ENCODE measurements around the gene TMEM221.

TMEM221 gene

GRCh38 chr19:17473041-17473440, 24.6 kb upstream of the TMEM221 start:
- DNase-seq (ENCODE audit: low read depth): peak; percentile 80

GRCh38 chr19:17471410-17472125, 23.1 kb upstream of the TMEM221 start:
- no peak for DNase-seq (ENCODE audit: low read depth)

GRCh38 chr19:17470068-17470841, 21.8 kb upstream of the TMEM221 start, which contains the start of gene SLC27A1:
Gene SLC27A1, plus strand, starts transcription at chr19:17470524. Its CDS starts 17 bp downstream, at chr19:17470541.
- peak; percentile 100 for DNase-seq (ENCODE audit: low read depth)

- DNase-seq (ENCODE audit: low read depth): peak; percentile 97
Observed at GRCh38 chr19:17469481-17470067, 21.1 kb upstream of the TMEM221 start.

GRCh38 chr19:17469092-17469480, 20.6 kb upstream of the TMEM221 start:
- DNase-seq (ENCODE audit: low read depth): no peak

- DNase-seq (ENCODE audit: low read depth): peak; percentile 50
Observed at GRCh38 chr19:17468302-17469091, 20.0 kb upstream of the TMEM221 start.

- peak; percentile 18 for DNase-seq (ENCODE audit: low read depth)
Observed at GRCh38 chr19:17467471-17468301, 19.2 kb upstream of the TMEM221 start.

- DNase-seq (ENCODE audit: low read depth): no peak
Observed at GRCh38 chr19:17466487-17466850, 18.0 kb upstream of the TMEM221 start.

GRCh38 chr19:17460372-17461230, 12.1 kb upstream of the TMEM221 start, which contains the start of gene NXNL1:
Gene NXNL1, minus strand, starts transcription at chr19:17460926. Its CDS starts 57 bp downstream, at chr19:17460869.
- no peak for DNase-seq (ENCODE audit: low read depth)

GRCh38 chr19:17458970-17459369, 10.5 kb upstream of the TMEM221 start:
- DNase-seq (ENCODE audit: low read depth): no peak

GRCh38 chr19:17457616-17458015, 9.1 kb upstream of the TMEM221 start:
- no peak for DNase-seq (ENCODE audit: low read depth)

GRCh38 chr19:17456127-17456526, 7.7 kb upstream of the TMEM221 start:
- DNase-seq (ENCODE audit: low read depth): no peak

- DNase-seq (ENCODE audit: low read depth): no peak
Observed at GRCh38 chr19:17455308-17456123, 7.0 kb upstream of the TMEM221 start.

- DNase-seq (ENCODE audit: low read depth): no peak
Observed at GRCh38 chr19:17454576-17455071, 6.2 kb upstream of the TMEM221 start.

- DNase-seq (ENCODE audit: low read depth): no peak
Observed at GRCh38 chr19:17451820-17452219, 3.4 kb upstream of the TMEM221 start.

GRCh38 chr19:17450264-17451075, 2.0 kb upstream of the TMEM221 start:
- DNase-seq (ENCODE audit: low read depth): no peak

- no peak for DNase-seq (ENCODE audit: low read depth)
Observed at GRCh38 chr19:17447704-17448130, 751 bp downstream of the TMEM221 start.

GRCh38 chr19:17445526-17446165, 2.8 kb downstream of the TMEM221 start:
- no peak for DNase-seq (ENCODE audit: low read depth)
